Fibroblast of skin of left biceps (primary cell): ENCODE measurements around the gene KIAA1614.

Experiments
- DNase-seq, 2 experiments: peaks; one replicate each; pipeline ENCODE4 v3.0.0-alpha.2; 2013; ENCODE audit warnings: low read depth in 2 of 2

KIAA1614 gene, protein sequence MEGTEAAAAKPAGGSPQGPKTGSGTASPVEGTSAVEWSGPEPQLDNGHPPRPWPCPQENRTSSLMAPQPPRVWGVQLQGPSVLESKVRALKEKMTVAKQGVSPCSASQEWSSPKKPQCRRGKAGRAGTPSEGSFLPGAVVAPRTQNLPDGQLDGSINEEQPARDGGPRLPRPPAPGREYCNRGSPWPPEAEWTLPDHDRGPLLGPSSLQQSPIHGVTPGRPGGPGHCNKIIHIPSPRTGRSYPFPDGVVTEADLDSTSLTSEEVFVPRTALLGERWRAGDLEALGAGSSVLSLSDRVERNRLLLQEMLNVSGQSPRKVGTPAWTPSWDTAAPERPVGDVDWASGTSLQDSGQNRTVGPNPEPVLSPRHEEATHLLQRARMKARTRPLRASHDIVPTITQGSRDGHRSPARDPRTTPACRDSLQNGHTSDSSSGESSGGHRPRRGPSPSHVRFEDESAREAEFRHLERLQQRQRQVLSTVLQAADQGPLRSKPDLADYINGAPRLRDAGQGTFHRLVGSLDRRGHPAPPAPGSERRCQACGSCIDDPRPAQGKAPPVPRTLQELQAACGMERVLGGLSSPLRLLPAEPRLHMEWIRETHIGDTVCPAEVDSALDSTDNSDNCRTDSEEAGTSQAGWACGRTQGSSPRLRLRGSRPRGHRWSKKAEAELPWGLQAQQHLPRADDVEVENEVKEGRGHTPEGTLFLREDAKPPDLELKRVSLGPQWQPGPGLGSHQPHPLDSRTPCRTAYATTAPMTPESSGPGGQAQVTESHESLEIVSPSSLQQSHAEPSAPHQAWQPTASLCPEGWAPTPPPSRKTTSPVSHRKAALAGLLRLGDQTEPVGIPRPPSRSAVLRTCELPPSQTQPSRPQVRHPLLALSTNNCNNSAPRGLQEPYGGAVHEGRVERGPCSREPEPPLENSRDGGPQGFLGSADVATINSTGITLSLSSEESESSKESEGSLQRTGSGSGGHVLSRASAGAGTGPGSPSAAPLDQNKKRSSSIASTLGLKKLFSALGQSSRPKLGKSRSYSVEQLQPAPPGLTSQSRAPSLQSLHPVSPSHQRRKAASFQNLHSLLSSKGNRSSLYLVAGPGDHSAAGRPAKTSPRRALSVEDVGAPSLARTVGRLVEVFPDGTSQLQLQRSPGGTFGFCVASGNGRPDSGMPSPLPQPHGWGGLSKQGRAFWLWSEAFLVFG

DNA sequence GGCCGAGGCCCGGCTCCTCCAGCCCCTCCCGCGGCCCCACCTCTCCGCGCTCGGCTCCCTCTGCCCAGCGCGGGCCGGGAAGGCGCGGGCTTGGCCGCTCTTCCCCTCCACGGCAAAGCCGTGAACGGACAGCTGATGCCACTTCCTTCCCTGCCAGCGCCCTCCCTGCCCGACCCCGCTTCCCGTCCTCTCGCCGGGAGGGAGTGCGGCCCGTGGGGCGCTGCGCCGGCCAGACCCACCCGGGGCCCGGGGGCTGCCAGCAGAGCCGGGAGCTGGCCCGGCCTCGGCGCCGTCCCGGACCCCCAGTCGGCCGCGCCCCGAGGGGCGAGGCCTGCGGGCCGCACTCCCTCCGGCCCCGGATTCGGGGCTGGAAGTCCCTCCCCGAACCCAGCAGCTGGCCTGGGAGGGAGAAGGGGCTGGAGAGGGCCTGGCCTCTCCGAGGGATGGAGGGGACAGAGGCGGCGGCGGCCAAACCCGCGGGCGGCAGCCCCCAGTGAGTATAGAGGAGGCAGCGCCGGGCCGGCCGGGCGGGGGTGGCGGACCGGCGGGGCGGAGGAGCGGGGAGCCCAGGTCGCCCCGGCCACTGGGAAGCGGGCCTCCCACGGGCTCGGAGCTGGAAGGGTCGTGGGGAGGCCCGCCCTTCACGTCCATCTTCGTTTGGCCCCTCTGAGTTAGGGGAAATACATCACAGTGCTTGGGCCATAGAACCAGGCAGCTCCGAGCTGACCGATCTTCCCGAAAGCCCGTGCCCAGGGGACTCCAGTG lies at the start of gene KIAA1614:
KIAA1614 (plus strand) TSS at position 97 of the 765 bp plus-strand sequence; CDS start at position 444, 347 bp downstream.
- no peak for DNase-seq

DNA sequence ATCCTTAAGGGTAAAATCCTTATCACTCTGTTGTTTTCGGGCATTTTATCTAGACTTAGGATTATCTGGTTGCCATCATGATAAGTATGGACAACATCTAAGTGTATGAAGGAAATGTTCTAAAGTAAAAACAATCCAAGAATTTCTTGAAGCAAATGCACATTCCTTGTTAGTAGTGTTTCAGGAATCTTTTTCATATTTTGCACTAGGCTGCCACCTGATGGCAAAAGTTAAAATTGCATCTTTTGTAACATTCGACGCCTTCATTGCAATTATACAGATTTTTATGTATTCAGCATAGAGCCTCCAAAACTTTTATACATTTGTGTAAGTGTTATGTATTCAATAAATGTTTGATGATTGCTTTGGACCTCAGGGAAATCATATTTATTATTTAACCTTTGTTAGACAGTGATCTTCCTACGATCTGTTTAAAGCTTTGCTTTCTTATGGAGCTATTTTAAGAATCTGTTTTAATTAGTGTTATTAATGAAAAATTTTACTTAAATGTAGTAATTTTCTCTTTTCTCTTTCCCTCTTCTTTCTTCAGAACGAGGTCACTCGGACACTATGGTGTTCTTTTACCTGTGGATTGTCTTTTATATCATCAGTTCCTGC lies 49.4 kb upstream of the KIAA1614 start:
- peak; percentile 26 to 35 for DNase-seq

DNA sequence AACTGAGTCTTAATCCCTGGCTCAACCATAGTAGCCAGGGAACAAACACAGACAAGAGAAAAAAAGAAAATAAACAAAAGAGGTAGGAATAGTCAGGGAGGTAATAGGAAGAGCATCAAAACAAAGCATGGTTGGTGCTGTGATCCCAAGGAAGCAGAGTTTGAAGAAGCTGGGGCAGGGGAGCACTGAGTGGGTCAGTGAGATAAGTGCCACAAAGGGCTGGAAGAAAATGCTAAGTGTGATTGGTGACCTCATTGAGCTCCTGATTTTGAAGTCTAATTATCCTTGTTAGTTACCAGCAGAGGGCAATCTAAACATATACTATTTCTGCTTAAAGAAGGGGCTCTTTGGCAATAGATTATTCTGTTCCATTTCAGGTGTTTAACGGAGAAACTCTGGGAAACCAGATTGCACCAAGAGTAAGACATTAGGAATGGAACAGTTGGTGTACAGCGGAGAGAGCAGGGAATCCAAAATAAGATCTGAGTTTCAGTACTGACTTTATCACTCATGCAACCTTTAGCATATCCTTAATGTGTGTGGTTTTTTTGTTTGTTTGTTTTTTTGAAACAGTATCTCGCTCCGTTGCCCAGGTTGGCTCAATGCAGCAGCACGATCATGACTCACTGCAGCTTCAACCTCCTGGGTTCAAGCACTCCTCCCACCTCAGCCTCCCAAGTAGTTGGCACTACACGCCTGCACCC lies 30.7 kb upstream of the KIAA1614 start:
- DNase-seq, result no peak

DNA sequence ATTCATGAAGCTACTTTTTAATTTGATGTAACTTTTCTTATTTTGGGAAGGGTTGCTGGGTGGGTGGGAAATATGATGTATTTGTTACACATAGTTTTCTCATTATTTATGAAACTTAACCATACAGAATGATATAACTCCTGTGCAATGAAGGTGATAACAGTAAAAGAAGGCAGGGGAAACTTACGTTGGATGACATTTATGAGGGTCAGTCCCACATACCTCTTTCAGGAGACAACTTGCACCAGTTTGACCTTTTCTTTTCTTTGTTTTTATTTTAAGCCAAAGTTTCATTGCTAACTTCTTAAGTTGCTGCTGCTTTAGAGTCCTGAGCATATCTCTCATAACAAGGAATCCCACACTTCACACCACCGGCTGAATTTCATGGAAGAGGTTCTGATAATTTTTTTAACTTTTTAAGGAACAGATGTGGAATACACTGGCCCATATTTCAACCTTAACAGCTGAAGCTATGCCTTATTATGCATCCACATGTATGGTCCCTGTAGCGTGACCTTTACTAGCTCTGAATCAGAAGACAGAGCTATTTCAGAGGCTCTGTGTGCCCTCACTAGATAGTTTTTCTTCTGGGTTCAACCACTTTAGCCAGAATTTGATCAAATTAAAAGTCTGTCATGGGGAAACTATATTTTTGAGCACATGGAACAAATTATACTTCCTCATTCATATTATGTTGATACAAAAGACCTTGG lies 28.0 kb upstream of the KIAA1614 start:
- no peak for DNase-seq

DNA sequence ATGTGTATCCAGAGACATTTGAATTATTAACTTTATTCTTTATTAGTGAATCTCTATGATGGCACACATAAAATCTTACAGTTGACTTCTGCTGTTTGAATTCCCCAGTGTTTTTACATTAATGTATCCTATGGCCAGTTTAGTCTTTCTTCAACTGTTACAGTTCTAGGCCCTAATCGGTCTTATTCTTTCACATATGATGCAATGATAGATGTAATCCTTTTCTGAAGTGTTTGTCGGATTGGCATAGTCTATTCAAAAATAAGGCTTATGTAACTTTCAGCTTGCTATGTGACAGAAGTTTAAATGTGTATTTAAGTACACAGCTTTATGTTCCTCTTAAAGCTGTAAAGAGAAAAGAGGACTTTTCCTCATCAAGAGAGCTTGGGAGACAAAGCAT lies 26.4 kb upstream of the KIAA1614 start:
- no peak for DNase-seq

DNA sequence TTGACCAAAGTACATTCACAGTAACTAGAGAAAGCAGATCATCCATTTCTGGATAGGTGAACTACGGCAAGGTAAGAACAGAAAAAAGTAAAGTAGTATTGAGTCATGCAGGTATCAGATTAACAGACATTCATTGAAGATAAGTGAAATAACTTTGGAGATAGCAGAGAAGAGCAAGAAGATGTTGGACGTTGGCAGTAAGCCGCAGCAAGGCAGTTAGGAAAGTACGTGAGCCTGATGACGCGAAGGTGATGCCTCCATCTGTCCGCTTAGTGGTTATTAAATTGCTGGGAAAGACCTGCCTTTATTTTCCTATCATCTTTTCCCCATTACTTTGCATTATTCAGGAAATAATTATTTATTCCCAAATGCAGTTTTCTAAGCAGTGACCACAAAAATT lies 24.9 kb upstream of the KIAA1614 start:
- DNase-seq, result no peak

DNA sequence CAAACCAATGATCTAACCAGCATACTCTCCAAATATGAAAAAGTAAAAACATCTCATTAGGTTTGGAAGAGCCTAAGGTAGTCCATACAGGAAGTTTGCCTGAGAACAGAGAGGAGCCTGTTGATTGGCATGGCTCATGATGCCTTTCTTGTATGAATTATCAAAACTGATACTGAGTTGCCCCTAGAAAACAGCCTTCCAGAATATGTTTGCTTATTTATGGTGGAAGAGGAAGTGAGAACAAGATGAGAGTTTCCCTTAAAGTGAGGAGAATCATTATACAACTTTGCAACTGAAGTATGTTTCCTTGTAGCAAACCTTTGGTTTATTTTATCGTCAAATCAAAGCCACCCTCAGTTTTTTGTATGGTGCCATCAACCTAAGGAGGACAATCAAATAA lies 23.8 kb upstream of the KIAA1614 start:
- no peak for DNase-seq

DNA sequence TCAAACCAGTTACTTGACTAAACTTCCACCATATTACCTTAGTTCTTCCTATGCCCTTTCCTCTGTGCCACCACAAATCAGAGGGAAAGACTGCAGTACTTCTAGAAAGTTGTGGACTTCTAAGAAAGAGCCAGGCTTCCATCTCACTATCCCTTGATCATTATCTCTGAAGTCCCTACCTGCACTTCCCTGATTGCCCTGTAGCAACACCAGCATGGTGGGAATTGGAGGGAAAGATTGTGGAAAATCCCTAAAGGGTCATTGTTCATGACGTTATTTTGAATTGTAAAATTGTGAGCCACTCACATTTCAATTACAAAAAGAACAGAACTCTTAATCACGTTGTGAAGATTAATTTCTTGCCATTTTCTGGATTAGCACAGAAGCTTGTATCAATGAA lies 23.4 kb upstream of the KIAA1614 start:
- no peak for DNase-seq

DNA sequence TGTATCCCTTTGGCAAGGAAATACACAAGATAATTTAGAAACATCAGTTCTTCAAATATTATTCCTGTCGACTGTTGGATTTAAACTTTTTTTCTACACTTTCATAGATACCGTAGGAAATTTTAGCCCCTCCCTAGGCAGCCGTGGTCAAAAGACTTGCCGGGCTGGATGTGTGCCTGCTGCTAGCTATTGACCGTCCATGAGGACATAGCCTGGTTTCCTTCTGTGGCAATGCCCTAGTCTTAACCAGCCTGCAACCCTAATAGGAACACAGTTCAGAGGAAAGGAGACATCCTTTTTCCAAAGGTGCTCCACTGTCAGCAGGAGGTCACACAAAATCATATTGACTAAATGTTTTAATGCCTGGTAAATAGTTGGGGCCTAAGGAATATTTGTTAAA lies 20.4 kb upstream of the KIAA1614 start:
- DNase-seq, result no peak

DNA sequence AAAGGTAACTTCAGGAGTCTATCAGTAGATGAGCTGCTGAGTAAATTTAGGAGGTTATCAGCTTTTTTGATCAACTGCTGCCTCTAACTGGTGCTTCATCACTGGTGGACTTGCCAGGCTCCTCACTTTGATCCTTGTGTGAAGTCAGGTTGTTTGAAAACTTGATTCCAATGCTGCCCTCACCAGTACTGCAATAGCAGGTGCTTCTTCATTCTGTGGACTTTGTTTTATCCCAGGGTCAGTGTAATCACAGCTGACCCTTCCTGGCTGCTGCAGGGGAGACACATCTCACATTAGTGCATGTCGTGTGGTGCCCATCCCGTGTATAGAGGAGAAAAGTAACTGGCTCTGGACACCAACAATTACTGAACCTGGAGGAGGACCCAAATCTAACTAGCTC lies 20.0 kb upstream of the KIAA1614 start:
- DNase-seq, result no peak

DNA sequence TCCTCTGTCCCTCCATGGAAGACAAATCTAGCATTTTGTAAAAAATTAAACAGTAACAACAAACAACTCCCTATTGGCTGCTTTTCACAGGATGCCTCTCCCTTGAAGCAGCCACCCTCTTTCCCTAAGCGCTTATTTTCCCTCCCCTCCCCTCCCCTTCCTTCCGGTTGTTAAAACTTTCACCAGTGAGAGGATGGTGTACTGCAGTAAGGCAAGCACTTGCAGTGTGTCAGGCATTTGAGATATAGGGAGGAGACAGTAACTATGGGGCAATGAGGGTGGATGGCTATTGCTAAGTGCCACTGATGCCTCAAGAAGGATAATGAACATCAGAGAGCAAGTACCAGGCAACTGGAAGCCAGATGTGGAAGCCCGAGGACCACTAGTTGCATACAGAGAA lies 19.1 kb upstream of the KIAA1614 start:
- no peak for DNase-seq

DNA sequence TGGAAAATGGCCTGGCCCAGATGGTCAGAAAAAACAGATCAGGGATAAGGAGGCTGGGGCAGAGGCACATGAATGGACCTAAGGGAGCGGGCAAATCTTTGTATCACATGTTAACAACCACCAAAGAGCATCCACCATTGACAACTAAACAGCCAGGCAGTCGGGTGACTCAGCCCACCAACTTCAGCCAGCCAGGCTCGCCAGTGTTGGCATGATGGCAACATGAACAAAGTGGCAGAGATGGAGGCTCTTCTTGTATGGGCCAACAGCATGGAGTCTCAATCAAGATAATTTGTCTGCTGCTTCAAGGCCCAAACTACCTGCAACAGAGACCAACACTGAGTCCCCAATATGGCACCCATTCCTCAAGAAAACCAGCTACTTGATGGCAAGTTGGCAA lies 16.5 kb upstream of the KIAA1614 start:
- no peak for DNase-seq

DNA sequence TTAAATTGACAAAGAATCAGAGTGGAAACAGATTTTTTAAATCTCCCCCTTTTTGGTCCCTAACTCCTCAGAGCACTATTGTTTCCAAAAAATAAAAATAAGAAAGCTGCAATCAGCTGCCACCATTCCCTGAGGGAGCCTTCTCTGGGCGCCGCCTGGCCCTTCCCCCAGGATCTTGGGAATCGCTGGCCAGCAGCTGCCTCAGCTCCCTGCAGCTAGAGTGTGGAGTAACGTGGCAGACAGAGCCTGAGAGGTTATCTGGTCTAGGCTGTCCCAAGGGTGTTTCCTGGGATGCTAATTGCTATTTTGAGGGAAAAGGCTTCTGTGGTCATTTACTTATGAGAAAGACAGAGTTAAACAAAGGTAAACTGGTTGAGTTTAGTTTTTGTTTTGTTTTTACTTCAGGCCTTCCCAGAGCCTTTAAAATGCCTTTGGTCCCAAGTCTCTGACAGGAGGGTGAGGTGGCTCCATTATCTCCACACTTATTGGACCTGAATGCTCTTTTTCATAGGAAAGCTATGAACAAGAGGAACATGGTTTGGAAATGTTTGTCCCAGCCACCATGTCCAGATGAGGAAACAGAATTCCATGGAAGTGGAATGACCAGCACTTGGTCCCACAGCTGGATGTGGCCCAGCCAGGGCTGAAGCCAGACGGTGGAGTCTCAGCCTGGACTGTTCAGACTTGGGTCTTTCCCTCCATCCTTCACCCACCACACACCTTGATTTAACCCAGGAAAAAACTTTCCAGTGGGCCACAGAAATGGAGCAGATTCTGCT lies 14.1 kb upstream of the KIAA1614 start:
- DNase-seq, result no peak

DNA sequence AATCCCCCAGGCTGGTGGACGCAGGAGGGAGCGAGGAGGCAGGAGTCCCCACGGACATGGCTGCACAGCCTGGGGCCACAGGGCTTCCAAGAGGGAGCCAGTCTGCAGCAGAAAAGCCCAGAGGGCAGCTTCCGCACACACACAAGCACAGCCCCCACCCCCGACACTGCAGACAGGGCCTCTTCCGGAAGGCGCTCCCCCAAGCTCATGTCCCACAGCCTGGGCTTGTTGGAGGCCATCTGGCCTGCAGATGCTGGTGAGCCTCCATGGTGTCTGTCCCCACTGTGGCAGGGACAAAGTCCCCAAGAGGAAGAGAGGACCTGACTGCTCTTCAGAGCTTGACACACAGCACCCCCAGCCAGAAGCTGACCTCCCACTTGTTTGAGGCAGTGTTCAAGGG lies 13.4 kb upstream of the KIAA1614 start:
- DNase-seq, result no peak

DNA sequence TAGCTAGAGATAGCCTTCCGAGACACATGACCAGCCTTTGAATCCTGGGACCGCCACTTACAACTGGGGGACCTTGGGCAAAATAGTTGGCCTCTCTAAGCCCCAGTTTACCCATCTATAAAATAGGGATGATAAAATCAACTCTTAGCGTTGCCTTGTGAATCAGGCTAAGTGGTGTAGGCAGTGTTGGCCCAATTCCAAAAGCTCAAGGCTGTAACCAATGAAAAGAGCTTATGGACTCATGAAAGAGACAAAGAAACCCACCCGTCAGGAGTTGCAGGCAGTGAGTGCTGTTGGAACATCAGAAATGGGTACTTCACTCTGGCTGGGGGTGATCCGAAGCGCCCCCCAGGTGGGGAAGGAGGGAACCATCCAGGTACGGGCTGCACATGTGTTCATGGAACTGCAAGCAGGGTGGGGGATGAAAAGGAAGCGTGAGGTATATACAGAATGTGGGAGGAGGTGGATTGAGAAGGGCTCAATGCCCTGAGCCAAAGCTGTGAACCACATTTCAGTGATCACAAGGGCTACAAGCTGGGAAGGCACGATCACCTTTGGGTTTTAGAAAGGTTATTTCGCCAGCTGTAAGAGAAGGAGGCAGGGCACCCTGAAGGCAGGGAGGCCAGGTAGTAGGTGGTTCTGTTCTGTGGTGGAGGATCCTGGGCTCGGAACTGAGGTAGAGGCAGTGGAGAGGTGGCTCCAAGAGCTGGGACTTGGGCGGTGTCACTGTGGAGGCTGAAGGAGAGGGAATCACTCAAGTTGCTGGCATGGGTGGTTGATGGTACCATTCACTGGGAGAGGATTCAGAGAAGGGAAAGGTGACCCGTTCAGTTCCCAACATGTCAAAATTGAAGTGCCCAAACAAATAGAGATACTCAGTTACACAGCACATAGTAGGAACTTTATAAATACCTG lies 11.4 kb upstream of the KIAA1614 start:
- no peak for DNase-seq

DNA sequence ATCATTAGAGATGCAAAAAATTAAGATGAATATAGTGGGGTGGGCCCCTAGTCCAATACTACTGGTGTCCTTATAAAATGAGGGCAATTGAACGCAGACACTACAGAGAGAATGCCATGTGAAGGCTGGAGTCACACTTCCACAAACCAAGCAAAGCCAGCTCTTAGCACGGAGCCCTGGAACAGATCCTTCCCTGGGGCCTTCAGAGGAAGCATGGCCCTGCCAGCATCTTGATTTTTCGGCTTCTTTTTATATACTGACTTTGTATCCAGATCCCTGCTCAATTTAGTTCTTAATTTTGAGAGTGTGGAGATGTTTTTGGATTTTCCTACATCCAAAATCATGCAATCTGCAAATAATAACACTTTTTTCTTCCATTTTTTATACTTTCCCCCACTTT lies 10.2 kb upstream of the KIAA1614 start:
- DNase-seq, result no peak

DNA sequence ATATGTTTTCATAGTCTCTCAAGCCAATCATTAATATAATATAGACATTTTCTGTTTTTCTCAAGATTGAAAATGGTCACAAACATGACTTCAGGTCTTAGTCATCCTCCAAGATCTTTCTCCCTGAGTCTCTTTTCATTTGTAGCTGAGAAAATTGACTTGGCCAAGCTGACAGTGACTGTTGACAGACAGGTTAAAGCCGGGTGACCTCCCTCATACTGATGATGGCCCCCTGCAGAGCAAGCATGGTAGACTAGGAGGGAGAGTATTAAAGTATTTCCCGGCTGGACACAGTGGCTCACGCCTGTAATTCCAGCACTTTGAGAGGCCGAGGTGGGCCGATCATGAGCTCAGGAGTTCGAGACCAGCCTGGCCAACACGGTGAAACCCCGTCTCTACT lies 6.8 kb upstream of the KIAA1614 start:
- DNase-seq, result no peak

DNA sequence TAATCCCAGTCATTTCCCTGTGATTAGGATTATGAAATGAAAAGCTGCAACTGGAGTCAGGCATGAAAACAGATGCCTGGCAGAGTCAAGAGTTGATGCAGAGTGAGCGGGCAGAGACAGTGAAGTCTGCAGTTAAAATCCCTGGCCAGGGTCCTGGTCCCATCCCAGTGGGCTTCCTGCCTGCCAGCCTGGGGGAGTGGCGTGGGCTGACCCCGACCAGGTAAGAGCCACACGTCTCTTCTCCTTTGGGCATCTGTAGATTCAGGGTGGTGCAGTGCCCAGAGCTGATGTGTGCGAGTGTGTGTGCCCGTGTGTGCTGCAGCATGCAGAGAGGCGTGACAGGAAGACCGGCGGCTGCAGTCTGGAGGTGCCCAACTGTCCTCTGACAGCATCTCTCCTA lies 6.2 kb upstream of the KIAA1614 start:
- no peak for DNase-seq
